ENCODE measurements around the gene CTXND2. TPM values are rescaled to one million over a fixed set of nuclear protein-coding genes. Genes with fewer than 3 reads are reported as not detected.

Gene CTXND2
- total and polyA plus RNA-seq, 2 of the 13 experiments (the other 11 are each of a cell fraction or from before 2014, with no cell fraction given), result not detected

DNA sequence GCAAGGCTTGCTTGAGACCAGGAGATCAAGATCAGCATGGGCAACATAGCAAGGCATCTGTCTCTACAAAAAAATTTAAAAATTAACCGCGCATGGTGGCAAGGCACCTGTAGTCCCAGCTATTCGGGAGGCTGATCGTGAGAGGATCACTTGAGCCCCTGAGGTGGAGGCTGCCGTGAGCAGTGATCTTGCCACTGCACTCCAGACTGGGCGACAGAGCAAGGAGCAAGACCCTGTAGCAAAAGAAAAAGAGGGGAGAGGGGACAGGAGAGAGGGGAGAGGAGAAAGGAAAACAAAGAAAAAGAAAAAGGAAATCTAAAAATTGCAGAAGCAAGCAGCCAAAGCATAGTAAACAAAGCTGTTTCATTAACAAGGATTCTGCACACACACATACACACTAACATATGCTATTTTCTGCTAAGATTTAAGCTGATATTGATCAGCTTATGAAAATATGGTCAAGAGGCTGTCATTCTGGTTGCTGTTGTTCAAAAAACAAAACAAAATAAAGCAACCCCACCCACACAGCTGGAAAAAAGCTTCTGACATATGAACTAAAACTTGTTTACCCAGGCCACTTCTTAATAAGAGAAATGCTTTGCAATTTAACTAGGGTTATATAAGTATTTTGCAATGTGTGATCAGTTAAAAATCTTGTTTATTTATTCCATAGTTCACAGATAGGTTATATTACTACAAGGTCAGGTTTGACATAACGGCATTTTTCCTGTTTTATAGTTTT lies 12.3 kb upstream of the CTXND2 start (continued):
- TF ChIP-seq ZNF75D (CRISPR knock-in tag; IDR thresholded peaks at IDR 0.05; ENCODE audit: borderline replicate concordance), result no peak
- TF ChIP-seq CHD4 (IDR thresholded peaks at IDR 0.05; ENCODE audit: borderline replicate concordance, low read length), result no peak
- no peak for TF ChIP-seq TMF1 (CRISPR knock-in tag; IDR thresholded peaks at IDR 0.05; ENCODE audit: low read depth)
- no peak for TF ChIP-seq ZNF749 (CRISPR knock-in tag; IDR thresholded peaks at IDR 0.05; ENCODE audit: borderline replicate concordance)
- no peak for TF ChIP-seq ISX (CRISPR knock-in tag; conservative IDR thresholded peaks at IDR 0.05)
- TF ChIP-seq, protein P1, sequence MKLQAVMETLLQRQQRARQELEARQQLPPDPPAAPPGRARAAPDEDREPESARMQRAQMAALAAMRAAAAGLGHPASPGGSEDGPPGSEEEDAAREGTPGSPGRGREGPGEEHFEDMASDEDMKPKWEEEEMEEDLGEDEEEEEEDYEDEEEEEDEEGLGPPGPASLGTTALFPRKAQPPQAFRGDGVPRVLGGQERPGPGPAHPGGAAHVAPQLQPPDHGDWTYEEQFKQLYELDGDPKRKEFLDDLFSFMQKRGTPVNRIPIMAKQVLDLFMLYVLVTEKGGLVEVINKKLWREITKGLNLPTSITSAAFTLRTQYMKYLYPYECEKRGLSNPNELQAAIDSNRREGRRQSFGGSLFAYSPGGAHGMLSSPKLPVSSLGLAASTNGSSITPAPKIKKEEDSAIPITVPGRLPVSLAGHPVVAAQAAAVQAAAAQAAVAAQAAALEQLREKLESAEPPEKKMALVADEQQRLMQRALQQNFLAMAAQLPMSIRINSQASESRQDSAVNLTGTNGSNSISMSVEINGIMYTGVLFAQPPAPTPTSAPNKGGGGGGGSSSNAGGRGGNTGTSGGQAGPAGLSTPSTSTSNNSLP (IDR thresholded peaks at IDR 0.05; ENCODE audit: low read depth, low read length), result 0 out of 2 replicates have a peak, but pooled peaks have one; percentile 21
- 0 out of 2 replicates have a peak, but pooled peaks have one; percentile 49 for TF ChIP-seq ZNF121 (CRISPR knock-in tag; IDR thresholded peaks at IDR 0.05)
- no peak for TF ChIP-seq ZNF282 (IDR thresholded peaks at IDR 0.05; ENCODE audit: partially characterized antibody)
- no peak for TF ChIP-seq RXRA (CRISPR knock-in tag; IDR thresholded peaks at IDR 0.05)
- no peak for TF ChIP-seq ZNF264 (CRISPR knock-in tag; IDR thresholded peaks at IDR 0.05)
- no peak for TF ChIP-seq TFDP1 (CRISPR knock-in tag; IDR thresholded peaks at IDR 0.05; ENCODE audit: borderline replicate concordance)
- TF ChIP-seq FOXA3 (CRISPR knock-in tag; IDR thresholded peaks at IDR 0.05), result 0 out of 2 replicates have a peak, but pooled peaks have one; percentile 49
- no peak for TF ChIP-seq ZNF577 (CRISPR knock-in tag; IDR thresholded peaks at IDR 0.05; ENCODE audit: borderline replicate concordance, low read depth)
- TF ChIP-seq SALL1 (CRISPR knock-in tag; IDR thresholded peaks at IDR 0.05), result 0 out of 2 replicates have a peak, but pooled peaks have one; percentile 16
- TF ChIP-seq TEAD3 (CRISPR knock-in tag; optimal IDR thresholded peaks at IDR 0.05; ENCODE audit: borderline replicate concordance), result no peak
- no peak for TF ChIP-seq ZNF800 (CRISPR knock-in tag; IDR thresholded peaks at IDR 0.05)
- TF ChIP-seq DNMT3B (CRISPR knock-in tag; conservative IDR thresholded peaks at IDR 0.05), result no peak
- no peak for TF ChIP-seq YEATS2 (CRISPR knock-in tag; IDR thresholded peaks at IDR 0.05; ENCODE audit: borderline replicate concordance)
- no peak for TF ChIP-seq PRMT3 (CRISPR knock-in tag; IDR thresholded peaks at IDR 0.05; ENCODE audit: borderline replicate concordance, low read depth)
- peak; percentile 93 for TF ChIP-seq ZNF770 (CRISPR knock-in tag; IDR thresholded peaks at IDR 0.05)
- TF ChIP-seq, protein P2, sequence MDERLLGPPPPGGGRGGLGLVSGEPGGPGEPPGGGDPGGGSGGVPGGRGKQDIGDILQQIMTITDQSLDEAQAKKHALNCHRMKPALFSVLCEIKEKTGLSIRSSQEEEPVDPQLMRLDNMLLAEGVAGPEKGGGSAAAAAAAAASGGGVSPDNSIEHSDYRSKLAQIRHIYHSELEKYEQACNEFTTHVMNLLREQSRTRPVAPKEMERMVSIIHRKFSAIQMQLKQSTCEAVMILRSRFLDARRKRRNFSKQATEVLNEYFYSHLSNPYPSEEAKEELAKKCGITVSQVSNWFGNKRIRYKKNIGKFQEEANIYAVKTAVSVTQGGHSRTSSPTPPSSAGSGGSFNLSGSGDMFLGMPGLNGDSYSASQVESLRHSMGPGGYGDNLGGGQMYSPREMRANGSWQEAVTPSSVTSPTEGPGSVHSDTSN (CRISPR knock-in tag; IDR thresholded peaks at IDR 0.05), result no peak
- no peak for TF ChIP-seq SYNCRIP (IDR thresholded peaks at IDR 0.05; ENCODE audit: insufficient read depth, low read depth, low read length)
- TF ChIP-seq CEBPG (CRISPR knock-in tag; IDR thresholded peaks at IDR 0.05), result peak; percentile 23; the same call in 1 of the 2 replicates
